Smooth muscle cell (in vitro differentiated cells): ENCODE data around the gene RAD52. TPM values are rescaled to one million over a fixed set of nuclear protein-coding genes. Genes with fewer than 3 reads are reported as not detected.

Source experiments
- DNase-seq: peaks from one replicate; lab custom pipeline; 2025; ENCODE audit not compliant: unreplicated experiment; lab: John Stamatoyannopoulos, UW
- H2AFZ ChIP-seq: fragments of 200-600 bp; sonication (generic); 2 replicates; pipeline ENCODE4 v1.6.0; 2016; ENCODE audit warnings: antibody characterized with exemption, low read depth, mild to moderate bottlenecking
- H3F3A ChIP-seq: fragments of 200-600 bp; sonication (generic); 2 replicates; pipeline ENCODE4 v1.6.0; 2017; ENCODE audit warnings: antibody characterized with exemption, low read depth
- H3K27ac ChIP-seq: fragments of 200-600 bp; sonication (generic); 2 replicates; pipeline ENCODE4 v1.5.1; 2016; ENCODE audit warnings: low read depth, mild to moderate bottlenecking
- H3K27me3 ChIP-seq: fragments of 200-600 bp; sonication (generic); 2 replicates; pipeline ENCODE4 v1.6.1; 2016; ENCODE audit warnings: low read depth, mild to moderate bottlenecking
- H3K36me3 ChIP-seq: fragments of 200-600 bp; sonication (generic); 2 replicates; pipeline ENCODE4 v1.5.1; 2016; ENCODE audit warnings: low read depth
- H3K4me1 ChIP-seq: fragments of 200-600 bp; sonication (generic); 2 replicates; pipeline ENCODE4 v1.5.1; 2016; ENCODE audit warnings: low read depth
- H3K4me2 ChIP-seq: fragments of 200-600 bp; sonication (generic); 2 replicates; pipeline ENCODE4 v1.6.0; 2016; ENCODE audit warnings: mild to moderate bottlenecking
- H3K4me3 ChIP-seq: fragments of 200-600 bp; sonication (generic); 2 replicates; pipeline ENCODE4 v1.5.1; 2016; ENCODE audit warnings: mild to moderate bottlenecking
- H3K79me2 ChIP-seq: fragments of 200-600 bp; sonication (generic); 2 replicates; pipeline ENCODE4 v1.6.0; 2016; ENCODE audit warnings: low read depth, mild to moderate bottlenecking
- H3K9ac ChIP-seq: fragments of 200-600 bp; sonication (generic); 2 replicates; pipeline ENCODE4 v1.6.0; 2016; ENCODE audit warnings: low read depth
- H3K9me3 ChIP-seq: fragments of 200-600 bp; sonication (generic); replicated peaks from 2 replicates; pipeline ENCODE4 v1.5.1; 2016; ENCODE audit warnings: low read depth
- H4K20me1 ChIP-seq: fragments of 200-600 bp; sonication (generic); 2 replicates; pipeline ENCODE4 v1.6.0; 2016; ENCODE audit warnings: low read depth
- CTCF ChIP-seq: fragments of 200-600 bp; sonication (generic); IDR thresholded peaks from 2 replicates; pipeline ENCODE4 v1.5.1; 2017; ENCODE audit warnings: borderline replicate concordance, mild to moderate bottlenecking, antibody characterized with exemption; ENCODE audit not compliant: insufficient read depth, poor library complexity, severe bottlenecking
- WGBS: methylation state at CpG from one replicate; pipeline ENCODE4 v1.1.7; 2016; ENCODE audit warnings: low lambda C conversion rate; 5-methylcytosine and 5-hydroxymethylcytosine counted together
- polyA plus RNA-seq: library from polyadenylated mRNA; unstranded; fragments of >200 nt; fragmentation: Nextera tagmentation; extraction: Ambion mirVana; gene quantifications from 2 replicates; pipeline ENCODE4 v1.2.1, GENCODE V29; 2016
- total RNA-seq: library from RNA; depleted of rRNA; stranded (reverse); fragments of >200 nt; gene quantifications from 2 replicates; pipeline ENCODE4 v1.2.3, GENCODE V29; 2014

RAD52 gene
- total and polyA plus RNA-seq, 2 experiments from 2014 or later, result 2.8 to 15.1 TPM

DNA sequence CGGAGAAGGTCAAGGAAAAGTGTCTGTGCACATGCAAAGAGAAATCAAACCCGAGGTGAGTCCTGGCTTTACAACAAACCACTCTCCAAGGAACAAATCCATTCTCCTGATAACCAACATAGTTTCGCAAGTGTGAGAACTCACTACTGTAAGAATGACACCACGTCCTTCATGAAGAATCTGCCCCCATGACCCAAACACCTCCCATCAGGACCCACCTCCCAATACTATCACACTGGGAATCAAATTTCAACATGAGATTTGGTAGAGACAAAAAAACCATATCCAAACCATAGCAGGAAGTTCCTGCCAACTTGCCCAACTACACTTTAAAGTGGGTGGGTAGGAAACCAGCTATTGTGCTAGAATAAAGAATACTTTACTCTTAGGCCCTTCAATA is 39.2 kb upstream of the RAD52 start:
- H3K27ac ChIP-seq, result peak overlapping the region; percentile 92
- WGBS, result 78% methylated on average over 4 of the region's 4 CpGs
- no peaks in the 10 kb centered on the region for H3K9me3 ChIP-seq
- H3K4me1 ChIP-seq, result peaks cover 28% of the 10 kb centered on the region
- peaks cover 25% of the 10 kb centered on the region for H3K79me2 ChIP-seq
- H2AFZ ChIP-seq, result no peak overlapping the region
- DNase-seq, result no peak
- peaks cover 9% of the 10 kb centered on the region for H3F3A ChIP-seq
- TF ChIP-seq CTCF, result no peak
- no peak overlapping the region for H3K9ac ChIP-seq
- H3K27me3 ChIP-seq, result no peaks in the 10 kb centered on the region
- H3K36me3 ChIP-seq, result no peaks in the 10 kb centered on the region
- H3K4me2 ChIP-seq, result peak overlapping the region; percentile 89
- peaks cover 5% of the 10 kb centered on the region for H4K20me1 ChIP-seq
- H3K4me3 ChIP-seq, result peak overlapping the region; percentile 95

DNA sequence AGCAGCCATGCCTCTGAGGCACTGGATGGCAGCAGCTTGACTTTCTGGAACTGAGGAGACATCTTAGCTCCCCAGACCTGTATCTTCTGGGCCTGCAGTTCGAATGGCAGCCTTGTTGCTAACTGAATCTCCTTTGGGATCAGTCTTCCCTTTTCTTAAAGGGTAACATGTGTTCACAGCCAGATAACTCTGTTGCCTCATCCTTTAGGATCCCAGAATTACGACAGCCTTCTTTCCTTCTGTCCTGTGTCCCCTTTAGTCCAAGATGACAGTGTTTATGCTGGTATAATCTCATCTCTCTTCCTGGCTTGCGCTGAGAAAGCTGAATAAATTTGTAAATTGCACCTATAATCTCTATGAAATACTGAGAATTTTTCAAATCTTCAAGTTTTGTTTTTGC is 32.5 kb upstream of the RAD52 start:
- H3K27me3 ChIP-seq, result no peaks in the 10 kb centered on the region
- TF ChIP-seq CTCF, result no peak
- H3K4me3 ChIP-seq, result no peak overlapping the region
- DNase-seq, result no peak
- H4K20me1 ChIP-seq, result no peaks in the 10 kb centered on the region
- no peaks in the 10 kb centered on the region for H3K36me3 ChIP-seq
- no peak overlapping the region for H3K9ac ChIP-seq
- no peak overlapping the region for H3K27ac ChIP-seq
- H2AFZ ChIP-seq, result no peak overlapping the region
- H3K4me2 ChIP-seq, result no peak overlapping the region
- H3K4me1 ChIP-seq, result no peaks in the 10 kb centered on the region
- WGBS, result 59% methylated on average over 3 of the region's 3 CpGs
- no peaks in the 10 kb centered on the region for H3F3A ChIP-seq
- no peaks in the 10 kb centered on the region for H3K79me2 ChIP-seq
- no peaks in the 10 kb centered on the region for H3K9me3 ChIP-seq

- TF ChIP-seq CTCF, result no peak
- no peak for DNase-seq
Observed at GRCh38 chr12:981176-981828, 31.8 kb upstream of the RAD52 start.

DNA sequence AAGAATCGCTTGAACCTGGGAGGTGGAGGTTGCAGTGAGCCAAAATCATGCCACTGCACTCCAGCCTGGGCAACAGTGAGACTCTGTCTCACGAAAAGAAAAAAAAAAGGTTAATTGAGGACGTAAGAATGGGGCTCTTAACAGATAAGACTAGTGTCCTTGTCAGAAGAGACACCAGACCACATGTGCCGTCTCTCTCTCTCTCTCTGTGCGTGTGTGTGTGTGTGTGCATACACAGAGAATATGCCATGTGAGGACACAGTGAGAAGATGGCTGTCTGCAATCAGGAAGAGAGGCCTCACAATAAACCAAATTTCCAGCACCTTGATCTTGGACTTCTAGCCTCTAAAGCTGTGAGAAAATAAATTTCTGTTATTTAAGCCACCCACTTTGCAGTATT is 29.9 kb upstream of the RAD52 start:
- WGBS, result 80% methylated on average over 5 of the region's 5 CpGs

More at GRCh38 chr12:981176-981828, 31.8 kb upstream of the RAD52 start:
- H3K9ac ChIP-seq, result no peak overlapping the region
- H3K79me2 ChIP-seq, result no peaks in the 10 kb centered on the region
- no peaks in the 10 kb centered on the region for H3K9me3 ChIP-seq
- no peaks in the 10 kb centered on the region for H3K36me3 ChIP-seq
- no peak overlapping the region for H3K4me3 ChIP-seq
- H3K27ac ChIP-seq, result no peak overlapping the region
- H2AFZ ChIP-seq, result no peak overlapping the region
- no peaks in the 10 kb centered on the region for H3K4me1 ChIP-seq
- H3F3A ChIP-seq, result no peaks in the 10 kb centered on the region
- 93% methylated on average over 8 of the region's 8 CpGs for WGBS
- H4K20me1 ChIP-seq, result no peaks in the 10 kb centered on the region
- H3K27me3 ChIP-seq, result no peaks in the 10 kb centered on the region
- no peak overlapping the region for H3K4me2 ChIP-seq

More for the DNA sequence above, 29.9 kb upstream of the RAD52 start:
- no peak for TF ChIP-seq CTCF
- H3K9ac ChIP-seq, result no peak overlapping the region
- no peaks in the 10 kb centered on the region for H3K4me1 ChIP-seq
- no peaks in the 10 kb centered on the region for H3K27me3 ChIP-seq
- H3K4me3 ChIP-seq, result no peak overlapping the region
- no peak overlapping the region for H2AFZ ChIP-seq
- no peaks in the 10 kb centered on the region for H4K20me1 ChIP-seq
- H3K79me2 ChIP-seq, result no peaks in the 10 kb centered on the region
- no peaks in the 10 kb centered on the region for H3K36me3 ChIP-seq
- no peaks in the 10 kb centered on the region for H3K9me3 ChIP-seq
- no peak overlapping the region for H3K4me2 ChIP-seq
- H3K27ac ChIP-seq, result no peak overlapping the region
- DNase-seq, result no peak
- H3F3A ChIP-seq, result no peaks in the 10 kb centered on the region
